H1 (cell line): ENCODE results near the gene TIAM2. TPM values are rescaled to one million over a fixed set of nuclear protein-coding genes. Genes with fewer than 3 reads are reported as not detected.
"Not testable (repeated sequence)": the region's sequence is repeated elsewhere in the genome, so short reads cannot be mapped to it uniquely, and the experiment has no call there.

Experiments
- CTCF ChIA-PET: fragments of 300-600 bp; sonication (Branson Sonifier 250); formaldehyde crosslinking; loops from one replicate; lab custom pipeline; 2021; ENCODE audit not compliant: partially characterized antibody; lab: Charles Lee
- POLR2A ChIA-PET: fragments of 300-600 bp; sonication (Branson Sonifier 250); formaldehyde crosslinking; loops from one replicate; lab custom pipeline; 2021; ENCODE audit warnings: inconsistent platforms; ENCODE audit not compliant: partially characterized antibody; lab: Charles Lee
- DNase-seq, 2 experiments: peaks; one replicate each; pipeline versions ENCODE4 v3.0.0 to v3.0.0-alpha.2; 2010 to 2022; ENCODE audit warnings: low spot score in 2 of 2, low read depth in 1 of 2, mixed read lengths in 1 of 2
- FAIRE-seq: peaks from 2 replicates; lab custom pipeline; 2011; peaks lifted over from hg19 to GRCh38; lab: Jason Lieb, UNC
- H2AFZ ChIP-seq: 2 replicates; pipeline ENCODE4 v1.8.1; 2012; ENCODE audit warnings: low read length, inconsistent platforms
- H2AK5ac ChIP-seq: 2 replicates; pipeline ENCODE4 v1.6.1; 2013; ENCODE audit warnings: low read depth, low read length
- H2BK120ac ChIP-seq: replicated peaks from 2 replicates; pipeline ENCODE3; 2013; ENCODE audit warnings: low read depth, low read length, inconsistent platforms
- H2BK12ac ChIP-seq: 2 replicates; pipeline ENCODE4 v1.6.1; 2013; ENCODE audit warnings: low read depth, low read length
- H2BK15ac ChIP-seq: 2 replicates; pipeline ENCODE4 v1.6.1; 2013; ENCODE audit warnings: low read length
- H2BK20ac ChIP-seq: 2 replicates; pipeline ENCODE4 v1.6.1; 2013; ENCODE audit warnings: low read length
- H2BK5ac ChIP-seq: 2 replicates; pipeline ENCODE4 v1.6.1; 2013; ENCODE audit warnings: low read depth, low read length
- H3K14ac ChIP-seq: 2 replicates; pipeline ENCODE4 v1.6.1; 2013; ENCODE audit warnings: inconsistent platforms; ENCODE audit not compliant: insufficient read length
- H3K18ac ChIP-seq: 2 replicates; pipeline ENCODE4 v1.6.1; 2013; ENCODE audit warnings: low read length; ENCODE audit errors: extremely low read depth
- H3K23ac ChIP-seq: 2 replicates; pipeline ENCODE4 v1.6.1; 2013; ENCODE audit warnings: inconsistent platforms; ENCODE audit not compliant: insufficient read length
- H3K23me2 ChIP-seq: 2 replicates; pipeline ENCODE4 v1.6.1; 2013; ENCODE audit warnings: low read depth, low read length
- H3K27ac ChIP-seq: 2 replicates; pipeline ENCODE4 v1.6.1; 2011; ENCODE audit warnings: low read depth, low read length, inconsistent platforms
- H3K27me3 ChIP-seq, 4 experiments: replicated peaks in 1 of 4; 1 replicate in 1 of 4; 2 replicates in 3 of 4; pipeline versions ENCODE4 v1.6.1 to v1.8.1; 2011 to 2013; ENCODE audit warnings: low read length in 3 of 4, mild to moderate bottlenecking in 3 of 4, inconsistent platforms in 2 of 4, mixed read lengths in 2 of 4, moderate library complexity in 1 of 4; ENCODE audit not compliant: control insufficient read depth in 3 of 4, insufficient read depth in 3 of 4; ENCODE audit errors: extremely low read depth in 1 of 4
- H3K36me3 ChIP-seq, 4 experiments: 2 replicates each; pipeline versions ENCODE4 v1.6.1 to v1.8.1; 2011 to 2013; ENCODE audit warnings: mild to moderate bottlenecking in 4 of 4, low read length in 3 of 4, moderate library complexity in 2 of 4, control low read depth in 1 of 4, inconsistent platforms in 1 of 4; ENCODE audit not compliant: insufficient read depth in 4 of 4, control insufficient read depth in 2 of 4
- H3K4ac ChIP-seq: replicated peaks from 2 replicates; pipeline ENCODE3; 2013; ENCODE audit warnings: low read length, low read depth, mixed read lengths, inconsistent platforms; ENCODE audit not compliant: insufficient read length
- H3K4me1 ChIP-seq, 4 experiments: replicated peaks in 1 of 4; 1 replicate in 1 of 4; 2 replicates in 3 of 4; pipeline versions ENCODE4 v1.6.1 to v1.8.1; 2011 to 2013; ENCODE audit warnings: low read length in 3 of 4, inconsistent platforms in 2 of 4, mixed read lengths in 1 of 4; ENCODE audit not compliant: insufficient read depth in 4 of 4, control insufficient read depth in 3 of 4
- H3K4me2 ChIP-seq, 2 experiments: 2 replicates each; pipeline versions ENCODE4 v1.6.1 to v1.8.1; 2011 to 2013; ENCODE audit warnings: low read depth in 2 of 2, low read length in 2 of 2, control low read depth in 1 of 2, inconsistent platforms in 1 of 2, mild to moderate bottlenecking in 1 of 2; ENCODE audit not compliant: insufficient read depth in 1 of 2
- H3K4me3 ChIP-seq, 4 experiments: fragments of 200-600, 300-600 bp in 1 of 4; sonication (generic), shearing (Covaris generic), sonication (Bioruptor Twin) in 1 of 4; 2 replicates each; pipeline versions ENCODE4 v1.5.1 to v1.8.1; 2011 to 2016; ENCODE audit warnings: low read length in 4 of 4, low read depth in 3 of 4, control low read depth in 2 of 4, inconsistent platforms in 2 of 4, mild to moderate bottlenecking in 2 of 4, mixed read lengths in 1 of 4, moderate library complexity in 1 of 4; ENCODE audit not compliant: insufficient read depth in 2 of 4; ENCODE audit errors: extremely low read depth in 1 of 4
- H3K56ac ChIP-seq: replicated peaks from 2 replicates; pipeline ENCODE3; 2013; ENCODE audit warnings: low read depth, mild to moderate bottlenecking, mixed read lengths, low read length, inconsistent platforms; ENCODE audit not compliant: insufficient read length
- H3K79me1 ChIP-seq: 2 replicates; pipeline ENCODE4 v1.6.1; 2013; ENCODE audit warnings: low read depth, low read length, control low read depth
- H3K79me2 ChIP-seq, 2 experiments: 2 replicates each; pipeline versions ENCODE4 v1.6.1 to v1.8.1; 2012 to 2013; ENCODE audit warnings: low read length in 2 of 2, mild to moderate bottlenecking in 2 of 2, inconsistent platforms in 1 of 2; ENCODE audit not compliant: insufficient read depth in 2 of 2, control insufficient read depth in 1 of 2
- H3K9ac ChIP-seq, 4 experiments: replicated peaks in 1 of 4; 1 replicate in 1 of 4; 2 replicates in 3 of 4; pipeline versions ENCODE4 v1.6.1 to v1.8.1; 2011 to 2013; ENCODE audit warnings: low read depth in 3 of 4, low read length in 3 of 4, control low read depth in 2 of 4, mild to moderate bottlenecking in 2 of 4, moderate library complexity in 2 of 4, inconsistent platforms in 1 of 4; ENCODE audit errors: extremely low read depth in 1 of 4
- H3K9me3 ChIP-seq, 2 experiments: 2 replicates each; pipeline versions ENCODE4 v1.6.1 to v1.8.1; 2012 to 2013; ENCODE audit warnings: mild to moderate bottlenecking in 2 of 2, moderate library complexity in 2 of 2, control low read depth in 1 of 2, inconsistent platforms in 1 of 2, low read depth in 1 of 2, low read length in 1 of 2, mixed read lengths in 1 of 2; ENCODE audit not compliant: insufficient read depth in 2 of 2
- H4K20me1 ChIP-seq, 2 experiments: replicated peaks in 1 of 2; 2 replicates each; pipeline versions ENCODE3 to v1.8.1; 2011 to 2013; ENCODE audit warnings: inconsistent platforms in 2 of 2, low read length in 2 of 2, mild to moderate bottlenecking in 1 of 2; ENCODE audit not compliant: insufficient read depth in 2 of 2, control insufficient read depth in 1 of 2
- H4K5ac ChIP-seq: 2 replicates; pipeline ENCODE4 v1.6.1; 2013; ENCODE audit warnings: low read length, low read depth, mixed read lengths, inconsistent platforms; ENCODE audit not compliant: insufficient read length
- H4K8ac ChIP-seq: 2 replicates; pipeline ENCODE4 v1.8.0; 2013; ENCODE audit warnings: mild to moderate bottlenecking, moderate library complexity, low read length, inconsistent platforms; ENCODE audit not compliant: insufficient read depth; ENCODE audit errors: extremely low read depth
- H4K91ac ChIP-seq: replicated peaks from 2 replicates; pipeline ENCODE3; 2013; ENCODE audit warnings: low read length, mixed read lengths, inconsistent platforms; ENCODE audit not compliant: insufficient read length
- WGBS, 2 experiments: shearing (Covaris generic) in 1 of 2; methylation state at CpG; one replicate each; pipeline versions ENCODE4 v1.1.6 to v1.1.7; 2013 to 2015; ENCODE audit warnings: low lambda C conversion rate in 2 of 2, mixed read lengths in 2 of 2, inconsistent platforms in 1 of 2, low coverage in 1 of 2, missing lambda C conversion rate in 1 of 2; ENCODE audit not compliant: insufficient replicate concordance in 2 of 2, insufficient coverage in 1 of 2, insufficient read length in 1 of 2; ENCODE audit errors: extremely low coverage in 1 of 2, missing lambda C conversion rate in 1 of 2; 5-methylcytosine and 5-hydroxymethylcytosine counted together
- polyA plus RNA-seq, 7 experiments: library from polyadenylated mRNA; depleted of rRNA in 3 of 7; stranded (reverse) in 5 of 7; unstranded in 2 of 7; fragments of >200 nt in 5 of 7; fragments of 200-250 nt in 2 of 7; gene quantifications; 1 replicate in 5 of 7; 2 replicates in 1 of 7; 4 replicates in 1 of 7; pipeline versions ENCODE4 v1.2.1 to v1.2.3, GENCODE V29; 2011 to 2013; ENCODE audit warnings: missing spikeins in 2 of 7, mixed read lengths in 2 of 7
- total RNA-seq: library from RNA; stranded (reverse); fragmentation: NEBNext Ultra II Directional; extraction: Animal tissue kit (Norgen Biotek cat#: 25700); gene quantifications from 2 replicates; pipeline ENCODE4 v1.2.1, GENCODE V29; 2021

TIAM2 gene
- total and polyA plus RNA-seq, 2 of the 8 experiments (the other 6 are each of a cell fraction or from before 2014, with no cell fraction given): 7.4 to 23.9 TPM

GRCh38 chr6:155018415-155018814 lies 23.3 kb downstream of the TIAM2 start:
- H3K4me3 ChIP-seq, H4K5ac ChIP-seq, H4K20me1 ChIP-seq, H2BK15ac ChIP-seq, H2BK120ac ChIP-seq, H4K8ac ChIP-seq, POLR2A ChIA-PET, H3K27me3 ChIP-seq, H3K4me2 ChIP-seq, H3K23ac ChIP-seq, H2BK20ac ChIP-seq, FAIRE-seq, H3K4me1 ChIP-seq, H3K4ac ChIP-seq, H3K56ac ChIP-seq, H2BK5ac ChIP-seq, H3K36me3 ChIP-seq, H2AFZ ChIP-seq, H3K79me2 ChIP-seq, H3K9ac ChIP-seq, H3K18ac ChIP-seq, H2AK5ac ChIP-seq, H3K9me3 ChIP-seq, H3K23me2 ChIP-seq, H4K91ac ChIP-seq, H3K27ac ChIP-seq, H3K79me1 ChIP-seq, H3K14ac ChIP-seq, DNase-seq, H2BK12ac ChIP-seq: not testable (repeated sequence)
- WGBS, 2 experiments: 88% methylated on average over 3 of the region's 3 CpGs; no CpG with 5 or more reads in 1 of the 2 experiments
- CTCF ChIA-PET: interaction anchor here (0.7 to 0.8 kb wide), 2 partner anchors 31 to 162 kb away, joined by 3 read pairs; no protein-coding TSS in a partner anchor
